ENCODE results near the gene IDUA.

GRCh38 chr4:993111-994029, 6.5 kb downstream of the IDUA start, which contains the start of gene SLC26A1:
- TF ChIP-seq CTCF (IDR thresholded peaks at IDR 0.05) (no peak), ZFX (IDR thresholded peaks at IDR 0.05; ENCODE audit: borderline replicate concordance) (no peak)
